Suprapubic skin (tissue), 4 donors: Measurements from ENCODE around the gene SAT2.

ENCODE experiments used
- CTCF ChIP-seq, 2 donors: fragments of 200-600 bp in 1 of 2; fragments of 450-650 bp in 1 of 2; sonication (generic) in 1 of 2; IDR thresholded peaks; one replicate each; pipeline ENCODE4 v1.5.1; 2016 to 2019; ENCODE audit warnings: antibody characterized with exemption in 2 of 2, mild to moderate bottlenecking in 1 of 2, moderate library complexity in 1 of 2
- EP300 ChIP-seq: sonication (generic); formaldehyde crosslinking; IDR thresholded peaks from one replicate; pipeline ENCODE4 v1.6.1; 2017; ENCODE audit warnings: antibody characterized with exemption
- POLR2A ChIP-seq, 2 donors: fragments of 450-650 bp; IDR thresholded peaks; one replicate each; pipeline ENCODE4 v1.6.1; 2017; ENCODE audit warnings: antibody characterized with exemption in 2 of 2, mild to moderate bottlenecking in 2 of 2, moderate library complexity in 2 of 2
- POLR2AphosphoS5 ChIP-seq, 3 donors: sonication (generic); formaldehyde crosslinking; IDR thresholded peaks; one replicate each; pipeline ENCODE4 v1.6.1; 2017; ENCODE audit warnings: antibody characterized with exemption in 3 of 3

GRCh38 chr17:7610641-7611040 lies 17.0 kb downstream of the SAT2 start:
- TF ChIP-seq CTCF (IDR thresholded peaks at IDR 0.05) (no peak), EP300 (no peak), POLR2A (IDR thresholded peaks at IDR 0.05) (no peak), POLR2AphosphoS5 (IDR thresholded peaks at IDR 0.05) (no peak)
